CD4-positive, alpha-beta T cell treated with Interferon alpha-2 for 1 hour (primary cell): ENCODE results near the gene ZP1.

Experiments
- DNase-seq, 2 donors: peaks; one replicate each; pipeline ENCODE4 v3.0.0-alpha.2; 2020 to 2022

ZP1 gene

DNA sequence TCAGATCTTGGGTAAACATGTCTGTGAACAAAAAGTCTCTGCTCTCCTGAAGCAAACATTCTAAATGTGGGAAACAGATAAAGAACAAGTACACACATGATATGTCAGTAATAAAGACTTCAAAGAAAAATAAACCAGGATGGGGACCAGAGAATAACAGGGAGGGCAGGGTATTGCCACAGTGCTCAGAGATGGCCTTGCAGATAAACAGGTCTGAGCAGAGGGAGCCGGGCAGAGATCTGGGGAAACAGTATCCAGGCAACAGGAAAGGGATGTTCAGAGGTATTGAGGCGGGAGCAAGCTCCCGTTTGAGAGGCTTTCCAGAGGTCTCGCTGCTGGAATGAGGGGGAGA is 22.5 kb upstream of the ZP1 start:
- DNase-seq: no peak

DNA sequence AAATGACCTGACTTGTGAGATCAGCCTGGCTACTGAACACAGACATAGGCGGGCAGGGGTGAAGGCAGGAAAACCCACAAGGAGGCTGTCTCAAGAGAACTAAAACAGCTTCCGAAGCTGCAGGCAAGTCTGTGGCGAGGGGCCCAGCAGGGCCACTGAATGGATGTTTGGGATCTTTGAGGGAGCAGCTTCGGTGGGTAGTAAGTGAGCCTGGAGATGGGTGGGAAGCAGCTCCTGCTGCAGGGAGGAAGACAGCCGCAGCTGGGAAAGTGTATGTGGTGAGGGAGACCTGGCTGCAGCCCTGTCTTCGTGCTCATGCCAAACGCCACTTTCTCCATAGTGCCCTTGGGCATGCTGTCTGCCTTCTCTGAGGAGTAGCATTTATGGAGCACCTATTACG is 22.0 kb upstream of the ZP1 start:
- no peak for DNase-seq

DNA sequence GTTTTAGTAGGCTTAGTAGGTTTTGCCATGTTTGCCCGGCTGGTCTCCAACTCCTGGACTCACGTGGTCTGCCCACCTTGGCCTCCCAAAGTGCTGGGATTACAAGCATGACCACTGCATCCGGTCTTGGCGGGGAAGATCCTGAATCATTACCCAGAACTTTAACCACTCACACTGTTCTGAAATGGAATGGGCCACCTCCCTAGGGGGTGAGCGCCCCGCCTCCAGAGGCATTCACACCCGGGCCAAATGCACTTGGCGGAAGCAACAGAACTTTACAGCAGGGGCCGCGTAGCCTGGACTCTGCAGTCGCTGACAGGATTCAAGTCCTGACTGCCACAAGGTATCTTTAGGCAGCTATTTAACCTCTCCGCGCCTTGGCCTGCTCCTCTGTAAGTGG is 20.1 kb upstream of the ZP1 start:
- DNase-seq: no peak

DNA sequence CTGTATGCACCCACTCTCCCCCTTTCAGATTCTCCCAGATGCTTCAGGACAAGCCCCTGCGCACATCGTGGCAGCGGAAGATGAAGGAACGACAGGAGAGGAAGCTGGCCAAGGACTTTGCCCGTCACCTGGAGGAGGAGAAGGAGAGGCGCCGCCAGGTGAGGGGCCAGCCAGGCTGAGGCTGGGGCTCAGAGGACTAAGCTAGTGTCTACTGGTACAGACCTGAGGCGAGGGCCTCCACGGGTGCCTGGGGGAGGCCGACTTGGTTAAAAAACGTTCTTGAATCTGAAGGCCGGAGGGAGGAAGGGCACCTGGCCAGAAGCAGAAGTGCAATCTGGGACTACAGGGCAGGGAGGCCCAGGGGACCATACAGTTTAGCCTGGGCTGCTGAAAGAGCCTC is 19.4 kb upstream of the ZP1 start:
- DNase-seq: no peak

DNA sequence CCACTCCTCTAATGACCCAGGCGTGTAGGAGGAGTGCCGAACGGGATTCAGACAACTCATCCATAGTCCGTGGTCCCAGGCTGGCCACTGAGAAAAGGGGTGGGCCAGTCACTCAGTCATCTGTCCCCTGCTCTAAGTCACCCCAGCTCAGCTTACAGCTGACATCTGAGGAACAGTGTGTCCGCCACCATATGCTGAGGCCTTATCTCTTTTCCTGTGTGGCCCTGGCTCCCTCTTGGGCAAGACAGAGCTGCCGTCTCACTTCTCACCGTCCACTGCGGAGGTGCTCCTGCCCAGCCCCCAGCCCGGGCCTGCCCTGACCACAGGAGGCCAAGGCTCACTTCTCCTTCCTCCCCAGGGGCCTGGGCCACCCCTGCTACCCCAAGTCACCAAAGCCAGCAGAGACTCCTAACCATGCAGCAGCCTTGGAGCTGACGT is 18.6 kb upstream of the ZP1 start:
- DNase-seq: no peak

DNA sequence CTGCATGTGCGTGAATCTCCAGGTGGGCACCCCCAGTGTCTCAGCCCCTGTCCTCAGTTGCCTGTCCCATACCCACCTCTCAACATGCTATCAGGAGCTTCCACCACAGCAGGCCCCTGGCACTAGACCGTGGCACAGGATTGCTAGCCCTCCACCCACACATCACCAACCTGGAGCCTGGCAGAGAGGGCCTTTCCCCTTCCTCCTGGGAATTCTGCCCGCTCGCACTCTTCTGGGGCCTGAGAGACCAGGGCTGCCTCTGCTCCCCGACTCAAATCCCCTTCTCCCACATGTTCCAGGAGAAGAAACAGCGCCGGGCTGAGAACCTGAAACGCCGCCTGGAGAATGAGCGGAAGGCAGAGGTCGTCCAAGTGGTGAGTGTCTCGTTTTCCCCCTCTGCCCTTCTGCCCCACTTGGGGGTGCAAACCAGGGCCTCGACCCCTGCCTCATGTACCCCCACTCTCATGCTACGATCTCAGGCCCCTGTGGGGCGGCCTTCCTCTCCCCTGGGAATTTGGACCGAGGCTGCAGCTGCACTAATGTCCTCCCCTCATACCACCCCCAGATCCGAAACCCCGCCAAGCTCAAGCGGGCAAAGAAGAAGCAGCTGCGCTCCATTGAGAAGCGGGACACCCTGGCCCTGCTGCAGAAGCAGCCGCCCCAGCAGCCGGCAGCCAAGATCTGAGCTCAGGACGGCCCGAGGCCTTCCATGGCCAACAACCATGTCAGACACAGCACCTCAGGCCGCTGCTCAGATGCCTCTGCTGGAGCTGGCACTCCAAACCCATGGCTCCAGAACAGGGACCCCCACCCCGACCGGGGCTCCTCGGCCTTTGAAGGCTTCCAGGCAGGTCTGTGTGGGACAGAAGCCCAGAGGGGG is 17.5 kb upstream of the ZP1 start:
- DNase-seq: no peak

DNA sequence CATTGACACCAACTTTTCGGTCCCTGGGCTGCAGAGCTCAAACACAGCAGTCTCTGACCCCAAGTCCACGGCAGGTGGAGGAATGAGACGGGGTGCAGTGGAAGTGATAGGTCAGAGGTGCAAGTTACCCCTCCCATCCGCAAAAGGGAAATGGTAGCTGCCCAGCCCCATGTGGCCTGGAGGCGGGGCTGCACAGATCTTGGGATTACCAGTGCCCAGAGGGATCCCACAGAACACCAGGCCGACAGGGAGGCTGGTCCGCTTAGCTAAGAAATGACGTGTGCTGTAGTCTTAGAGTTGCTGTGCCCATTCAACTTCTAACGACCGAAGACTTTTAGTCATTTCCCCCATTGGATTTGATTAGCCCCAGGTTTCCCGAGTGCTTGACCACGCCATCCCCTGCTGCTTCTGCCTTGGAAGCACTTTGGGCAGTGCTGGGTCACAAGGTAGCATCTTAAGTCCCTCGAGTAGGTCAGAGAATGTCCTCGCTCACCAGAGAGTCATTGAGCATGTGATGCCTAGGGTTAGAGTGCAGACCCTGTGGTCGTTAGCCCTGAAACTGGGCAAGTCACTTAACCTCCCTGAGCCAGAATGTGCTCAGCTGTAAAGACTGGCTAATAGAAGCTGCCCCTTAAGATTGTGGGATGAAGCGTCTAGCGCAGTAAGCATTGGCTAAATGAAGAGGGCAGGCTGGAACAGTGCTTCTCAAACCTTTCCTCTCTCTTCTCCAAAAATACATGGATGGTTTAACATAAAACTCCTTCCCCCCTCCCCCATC is 15.8 kb upstream of the ZP1 start:
- DNase-seq: no peak

DNA sequence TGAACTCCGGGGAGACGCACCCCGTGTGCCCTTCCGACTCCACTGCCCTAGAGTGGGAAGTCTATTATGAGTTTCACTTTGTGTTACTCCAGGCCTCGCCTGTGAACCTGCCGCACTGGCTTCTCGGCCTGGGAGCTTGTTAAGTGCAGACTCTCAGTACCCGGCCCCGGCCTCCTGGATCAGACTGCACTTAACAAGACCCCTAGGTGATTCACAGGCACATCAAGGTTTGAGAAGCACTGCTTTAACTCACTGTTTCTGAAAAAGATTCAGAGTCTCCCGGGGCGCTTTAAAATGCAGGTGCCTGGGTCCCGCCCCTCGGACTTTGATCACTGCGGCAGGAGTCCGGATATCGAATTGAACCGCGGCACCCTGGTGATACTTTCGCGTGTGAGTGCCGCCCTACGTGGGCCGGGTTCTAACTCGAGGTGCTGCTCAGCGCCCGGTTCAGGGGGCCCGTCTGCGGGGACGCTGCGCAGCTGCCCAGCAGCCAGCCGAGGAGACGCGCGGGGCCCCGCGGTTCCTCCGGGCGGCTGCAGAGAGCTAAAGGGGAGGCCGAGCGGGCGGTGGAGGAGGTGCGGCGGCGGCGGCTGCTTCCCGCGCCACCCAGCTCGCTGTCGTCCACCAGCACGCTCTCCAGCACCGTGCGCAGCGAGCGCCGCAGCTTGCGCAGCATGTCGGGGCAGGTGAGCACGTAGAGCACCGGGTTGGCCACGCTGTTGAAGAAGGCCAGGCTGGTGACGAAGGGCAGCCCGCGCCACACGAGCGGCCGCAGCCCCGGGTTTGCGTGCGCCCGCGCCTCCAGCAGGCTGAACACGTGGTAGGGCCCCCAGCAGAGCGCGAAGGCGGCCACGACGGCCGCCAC is 15.0 kb upstream of the ZP1 start:
- no peak for DNase-seq

DNA sequence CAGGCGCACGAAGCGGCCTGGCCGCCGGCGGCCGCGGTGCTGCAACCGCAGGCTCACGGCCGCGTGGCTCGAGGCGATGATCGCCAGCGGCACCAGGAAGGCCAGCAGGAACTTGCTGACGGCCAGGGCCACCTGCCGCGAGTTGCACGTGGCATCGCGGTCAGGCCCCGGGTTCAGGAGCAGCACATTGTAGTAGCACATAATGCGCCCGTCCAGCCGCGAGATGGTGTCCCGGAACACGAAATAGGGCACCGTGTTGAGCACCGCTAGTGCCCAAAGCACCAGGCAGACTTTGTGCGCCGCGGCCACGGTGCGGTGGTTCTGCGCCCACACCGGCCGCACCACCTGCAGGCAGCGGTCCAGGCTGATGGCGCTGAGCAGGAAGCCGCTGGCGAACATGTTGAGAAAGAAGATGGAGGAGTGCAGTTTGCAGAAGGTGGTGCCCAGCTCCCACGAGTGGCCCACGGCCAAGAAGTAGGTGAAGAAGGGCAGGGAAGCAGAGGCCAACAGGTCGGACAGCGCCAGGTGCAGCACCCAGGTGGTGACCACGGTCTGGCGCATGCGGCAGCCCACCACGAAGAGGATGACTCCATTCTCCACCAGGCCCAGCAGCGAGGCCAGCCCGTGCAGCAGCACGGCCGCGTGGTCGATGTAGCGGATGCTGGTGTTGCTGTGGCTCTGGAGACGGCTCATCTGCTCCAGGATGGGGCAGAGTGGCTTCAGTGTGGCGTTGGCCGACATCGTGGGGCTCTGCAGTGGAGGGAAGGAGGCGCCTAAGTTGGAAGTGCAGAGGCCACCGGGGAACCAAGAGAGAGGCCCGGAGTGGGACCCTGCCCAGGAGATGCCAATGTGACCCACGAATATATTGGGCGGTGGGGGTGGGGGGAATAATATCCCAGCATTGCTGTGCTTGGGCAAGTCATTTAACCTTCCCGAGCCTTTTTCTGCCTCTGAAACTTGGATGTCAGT is 14.1 kb upstream of the ZP1 start:
- DNase-seq: no peak

DNA sequence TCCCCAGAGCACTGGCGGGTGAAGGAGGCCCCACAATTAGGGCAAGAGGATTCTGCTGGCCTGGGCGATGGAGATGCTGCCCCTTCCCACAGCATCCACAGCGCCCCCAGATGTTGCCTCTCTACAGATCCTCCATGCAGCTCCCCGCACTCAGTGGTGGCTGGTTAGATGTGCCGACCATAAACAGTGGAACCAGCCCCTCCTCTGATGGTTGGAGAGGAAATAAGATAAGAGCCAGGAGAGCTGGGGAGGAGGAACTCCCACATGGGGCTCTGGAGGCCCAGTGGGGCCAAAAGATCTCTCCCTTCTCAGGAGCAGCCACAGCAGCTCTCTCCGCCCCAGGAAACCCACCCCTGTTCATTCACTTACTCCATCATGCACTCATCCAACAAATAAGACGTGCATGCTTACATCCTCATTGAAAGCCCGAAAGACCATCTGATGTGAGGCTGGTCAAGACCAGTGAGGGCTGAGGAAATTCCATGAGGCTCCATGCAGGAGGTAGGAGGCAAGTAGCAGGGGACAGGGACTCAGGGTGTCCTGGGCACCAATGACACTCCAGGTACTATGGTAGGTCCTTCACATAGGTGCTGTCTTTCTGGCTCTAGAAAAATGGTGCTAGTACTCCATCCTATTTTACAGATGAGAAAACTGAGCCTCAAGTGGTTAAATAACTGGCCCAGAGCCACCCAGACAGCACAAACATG is 13.0 kb upstream of the ZP1 start:
- no peak for DNase-seq

DNA sequence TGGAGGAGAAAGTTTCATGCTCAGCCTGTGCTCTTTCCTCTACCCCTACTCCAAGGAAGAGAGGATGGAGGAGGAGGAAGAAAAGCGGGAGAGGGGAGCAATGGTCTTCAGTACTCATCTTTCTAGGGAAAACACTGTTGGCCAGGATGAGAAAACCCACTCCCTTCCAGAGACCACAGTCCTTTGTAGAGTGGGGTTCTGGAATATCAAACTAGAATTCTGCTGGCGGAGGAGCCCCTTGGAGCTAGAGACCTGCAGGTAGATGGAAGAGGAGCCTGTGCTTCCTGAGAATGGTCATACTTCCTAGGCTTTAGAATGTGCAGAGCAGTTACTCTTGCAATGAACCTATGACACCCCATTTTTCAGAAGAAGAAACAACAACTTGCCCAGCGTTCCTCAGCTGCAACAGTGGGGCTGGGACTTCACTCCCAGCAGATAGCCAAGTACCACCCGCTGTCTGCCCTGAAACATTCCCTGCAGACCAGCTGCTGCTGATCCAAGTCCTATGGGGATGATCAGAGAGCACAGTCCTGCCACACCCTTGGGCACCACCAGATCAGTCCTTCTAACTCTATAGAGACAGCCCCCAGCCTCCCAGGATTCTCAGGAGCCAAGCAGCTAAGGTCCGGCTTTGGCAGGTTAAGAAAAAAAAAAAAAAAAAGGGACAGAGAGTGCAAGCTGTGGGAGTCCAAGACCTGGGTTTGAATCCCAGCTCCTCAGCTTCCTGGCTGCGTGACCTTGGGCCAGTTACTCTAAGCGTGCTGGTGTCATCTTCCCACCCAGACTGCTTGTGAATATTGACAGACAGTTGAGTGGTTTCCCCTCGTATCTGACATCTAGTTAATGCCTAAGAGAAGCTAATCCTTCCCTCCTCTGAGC is 12.3 kb upstream of the ZP1 start:
- DNase-seq: no peak

DNA sequence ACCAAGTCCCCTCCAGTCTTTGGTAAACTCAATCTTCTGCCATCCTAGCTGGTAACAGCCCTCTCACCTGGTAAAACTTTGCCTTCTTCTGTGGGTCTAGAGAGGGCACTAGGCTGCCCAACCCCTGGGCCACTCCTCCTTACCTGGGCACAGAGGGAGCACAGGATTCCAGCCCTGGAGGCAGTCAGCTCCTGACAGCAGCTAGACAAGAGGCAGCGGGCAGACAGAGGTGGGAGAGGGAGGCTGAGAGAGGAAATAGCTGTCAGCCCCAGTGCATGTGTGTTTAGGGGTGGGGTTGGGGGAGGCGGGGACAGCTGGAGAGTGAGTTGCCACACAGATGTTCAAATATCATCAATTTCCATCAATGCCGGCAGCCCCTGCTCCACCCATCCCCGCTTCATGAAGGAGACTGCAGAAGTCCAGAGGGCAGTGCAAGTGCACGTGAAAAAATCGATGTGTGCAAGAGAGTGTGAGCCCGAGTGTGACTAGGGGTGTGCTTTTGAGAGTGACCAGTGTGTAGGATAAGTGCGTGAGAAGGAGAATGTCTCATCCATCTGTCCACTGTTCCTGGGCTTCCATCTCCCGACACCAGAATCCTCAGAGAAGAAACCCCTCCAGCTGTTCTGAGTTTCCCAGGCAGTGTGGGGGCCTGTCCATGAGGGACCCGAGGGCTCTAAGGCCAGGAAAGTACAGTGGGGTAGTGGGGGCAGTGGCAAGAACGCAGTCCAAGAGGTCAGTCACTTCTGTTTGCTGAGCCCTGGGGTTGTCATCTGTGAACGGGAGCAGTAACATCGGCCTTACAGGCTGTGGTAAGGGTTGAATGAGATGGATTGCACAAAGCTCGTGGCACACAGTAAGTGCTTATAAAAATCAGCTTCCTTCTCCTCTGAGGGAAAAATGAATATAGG is 11.4 kb upstream of the ZP1 start, which contains the start of gene PTGDR2:
TSS of gene PTGDR2 (minus strand) at position 225 of the 908 bp plus-strand sequence. CDS start 2,228 bp downstream, outside the sequence.
- DNase-seq: no peak

DNA sequence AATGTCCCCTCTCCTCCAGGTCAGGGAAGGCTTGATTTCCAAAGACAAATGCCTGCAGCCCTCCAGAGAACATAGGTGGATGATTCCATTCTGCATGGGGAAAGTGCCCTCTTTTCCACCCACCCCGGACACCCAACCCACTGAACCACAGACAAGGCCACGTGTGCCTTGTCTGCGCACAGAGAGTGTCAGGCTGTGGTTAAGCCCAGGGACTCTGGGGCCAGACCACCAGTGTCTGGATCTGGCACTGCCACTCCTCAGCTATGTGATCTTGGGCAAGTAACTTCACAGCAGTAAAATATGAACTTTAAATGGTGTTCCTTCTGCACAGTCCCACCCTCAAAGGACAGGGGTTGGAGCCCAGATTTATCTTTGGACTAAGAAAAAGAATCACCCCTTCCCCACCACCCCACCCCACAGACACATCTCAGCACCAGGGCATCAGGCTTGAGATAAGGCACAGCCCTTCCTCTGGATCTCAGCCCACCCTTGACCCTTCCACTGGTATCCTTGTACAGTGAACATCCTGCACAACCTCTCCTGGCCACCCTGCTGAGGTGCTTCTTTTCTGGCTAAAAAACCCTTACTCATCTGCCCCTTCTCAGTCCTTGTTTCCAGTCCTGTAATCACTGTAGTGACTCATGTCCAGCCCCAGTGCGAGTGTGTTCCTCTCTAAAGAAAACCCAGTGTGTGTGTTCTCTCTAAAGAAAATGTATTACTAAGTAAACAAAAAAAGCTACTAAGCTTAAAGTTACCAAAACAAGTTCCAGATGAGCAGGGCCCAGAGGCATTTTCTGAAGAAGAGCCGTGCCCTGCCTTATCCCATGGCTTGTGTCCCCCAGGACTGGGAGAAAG is 9.7 kb upstream of the ZP1 start:
- no peak for DNase-seq

DNA sequence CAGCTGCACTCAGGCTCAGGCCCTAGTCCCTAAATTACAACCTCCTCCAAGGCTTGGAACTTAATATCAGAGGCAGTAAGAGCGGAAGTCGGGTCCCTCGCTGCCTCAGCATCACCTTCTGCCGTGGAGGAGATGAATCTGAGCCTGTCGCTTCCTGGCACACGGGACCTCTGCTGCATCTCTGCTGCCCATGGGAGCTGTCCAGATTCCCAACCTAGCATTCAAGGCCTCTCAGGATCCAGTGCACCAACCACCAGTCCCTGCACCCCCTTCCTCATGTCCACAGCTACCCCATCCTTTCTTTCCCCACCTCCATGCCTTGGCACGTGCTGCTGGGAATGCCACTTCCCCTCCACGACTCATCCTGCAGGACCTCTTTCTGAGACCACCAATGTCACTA is 9.1 kb upstream of the ZP1 start:
- DNase-seq: no peak

DNA sequence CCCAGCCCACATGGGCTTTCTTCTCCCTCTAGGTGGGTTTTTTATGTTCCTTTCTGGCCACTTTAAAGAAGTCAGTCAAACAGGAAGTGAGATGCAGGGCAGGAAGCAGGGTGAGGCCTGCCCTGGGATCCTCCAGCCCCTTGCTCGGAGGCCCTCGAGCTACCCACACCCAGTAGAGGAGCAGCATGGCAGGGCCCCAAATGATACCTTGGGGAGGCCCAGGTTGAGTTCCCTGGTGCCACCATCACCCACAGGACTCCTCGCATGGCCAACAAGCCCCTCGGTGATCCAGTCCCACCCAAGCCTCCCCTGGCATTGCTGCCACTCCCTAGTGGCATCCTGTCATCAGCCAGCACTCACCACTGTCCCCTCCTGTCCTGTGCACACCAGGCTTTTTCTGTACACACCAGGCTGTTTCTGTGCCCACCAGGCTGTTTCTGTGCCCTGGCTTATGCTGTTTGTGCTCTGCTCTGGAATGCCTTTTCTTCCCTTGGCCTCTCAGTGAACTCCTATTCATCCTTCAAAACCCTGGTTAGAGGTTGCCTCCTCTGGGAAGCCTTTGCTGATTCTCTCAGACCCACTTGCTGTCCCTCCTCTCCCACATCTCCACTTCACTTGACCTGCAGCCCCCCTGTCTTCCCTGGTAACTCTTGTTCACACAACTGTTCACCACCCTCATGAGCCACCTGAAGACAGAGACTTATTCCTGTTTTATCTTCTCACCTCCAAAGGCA is 8.4 kb upstream of the ZP1 start:
- DNase-seq: no peak

DNA sequence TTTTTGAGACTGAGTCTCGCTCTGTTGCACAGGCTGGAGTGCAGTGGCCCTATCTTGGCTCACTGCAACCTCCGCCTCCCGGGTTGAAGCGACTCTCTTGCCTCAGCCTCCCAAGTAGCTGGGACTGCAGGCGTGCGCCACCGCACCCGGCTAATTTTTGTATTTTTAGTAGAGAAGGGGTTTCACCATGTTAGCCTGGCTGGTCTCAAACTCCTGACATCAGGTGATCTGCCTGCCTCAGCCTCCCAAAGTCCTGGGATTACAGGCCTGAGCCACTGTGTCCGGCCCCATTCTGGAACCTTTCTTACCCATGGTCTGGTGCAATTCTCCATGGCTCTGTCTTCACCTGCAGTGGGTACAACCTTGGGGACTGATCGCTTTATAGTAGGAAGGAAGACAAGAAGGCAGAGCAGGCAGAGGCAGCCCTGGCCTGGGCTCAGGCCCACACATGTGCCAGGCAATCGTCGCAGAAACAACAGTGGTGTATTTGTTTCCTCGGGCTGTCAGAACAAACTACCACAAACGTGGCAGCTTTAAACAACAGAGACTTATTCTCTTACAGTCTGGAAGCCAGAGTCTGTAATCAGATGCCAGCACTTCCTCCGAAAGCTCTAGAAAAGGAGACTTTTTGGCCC is 7.6 kb upstream of the ZP1 start:
- DNase-seq: no peak

DNA sequence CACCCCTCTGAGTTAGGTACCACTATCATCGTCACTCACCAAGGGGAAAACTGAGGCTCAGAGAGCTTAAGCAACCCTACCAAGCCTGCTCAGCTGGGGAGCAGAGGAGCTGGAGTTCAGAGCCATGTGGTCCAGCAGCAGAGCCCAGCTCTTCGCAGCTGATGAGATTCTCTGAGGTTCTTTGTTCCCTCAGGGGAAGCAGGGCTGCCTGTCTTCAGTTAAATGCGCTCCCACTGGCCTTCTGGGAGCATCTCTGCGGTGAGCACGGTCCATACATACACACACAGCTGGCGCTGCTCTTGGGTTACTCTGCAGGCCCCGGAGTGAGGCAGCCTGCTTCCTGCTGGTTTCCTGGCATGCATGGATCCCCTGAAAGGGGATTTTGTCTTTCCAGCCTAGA is 6.4 kb upstream of the ZP1 start:
- DNase-seq: no peak
